ENCODE data around the gene JPT2. TPM values are rescaled to one million over a fixed set of nuclear protein-coding genes. Genes with fewer than 3 reads are reported as not detected.

Gene JPT2
- total RNA-seq, 1 experiment from 2014 or later = 113 TPM

DNA sequence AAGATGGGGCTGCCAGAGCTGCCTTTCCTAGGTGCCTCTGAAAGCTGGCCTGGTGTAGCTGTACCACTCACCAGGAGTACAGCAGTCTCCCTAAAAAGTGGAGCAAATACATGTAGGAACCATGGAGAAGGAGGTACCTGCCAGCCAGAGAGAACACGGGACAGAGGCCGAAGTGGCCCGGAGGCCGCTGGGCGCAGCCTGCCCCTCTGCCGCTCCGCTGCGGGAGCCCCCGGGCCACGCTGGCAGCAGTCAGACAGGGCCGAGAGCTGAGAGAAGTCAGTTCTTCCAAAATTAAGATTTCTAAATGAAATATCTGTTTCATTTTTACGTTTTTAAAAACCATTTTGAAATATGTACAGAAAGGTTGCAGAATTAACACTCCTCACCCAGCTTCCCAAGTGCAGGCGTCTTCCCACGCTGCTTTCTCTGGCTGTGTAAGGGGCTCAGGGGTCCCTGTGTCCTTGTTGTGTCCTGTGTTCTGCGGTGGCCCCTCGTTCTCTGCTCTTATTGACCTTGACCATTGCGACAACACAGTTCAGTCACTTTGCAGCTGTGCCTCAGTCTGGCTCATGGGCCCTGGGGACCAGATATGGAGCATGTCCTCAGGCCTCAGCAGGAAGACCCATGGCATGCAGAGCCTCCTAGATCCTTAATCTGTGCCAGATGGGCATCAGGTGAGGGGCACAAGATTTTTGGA, 32.9 kb downstream of the JPT2 start (continued):
- TF ChIP-seq, protein P1, sequence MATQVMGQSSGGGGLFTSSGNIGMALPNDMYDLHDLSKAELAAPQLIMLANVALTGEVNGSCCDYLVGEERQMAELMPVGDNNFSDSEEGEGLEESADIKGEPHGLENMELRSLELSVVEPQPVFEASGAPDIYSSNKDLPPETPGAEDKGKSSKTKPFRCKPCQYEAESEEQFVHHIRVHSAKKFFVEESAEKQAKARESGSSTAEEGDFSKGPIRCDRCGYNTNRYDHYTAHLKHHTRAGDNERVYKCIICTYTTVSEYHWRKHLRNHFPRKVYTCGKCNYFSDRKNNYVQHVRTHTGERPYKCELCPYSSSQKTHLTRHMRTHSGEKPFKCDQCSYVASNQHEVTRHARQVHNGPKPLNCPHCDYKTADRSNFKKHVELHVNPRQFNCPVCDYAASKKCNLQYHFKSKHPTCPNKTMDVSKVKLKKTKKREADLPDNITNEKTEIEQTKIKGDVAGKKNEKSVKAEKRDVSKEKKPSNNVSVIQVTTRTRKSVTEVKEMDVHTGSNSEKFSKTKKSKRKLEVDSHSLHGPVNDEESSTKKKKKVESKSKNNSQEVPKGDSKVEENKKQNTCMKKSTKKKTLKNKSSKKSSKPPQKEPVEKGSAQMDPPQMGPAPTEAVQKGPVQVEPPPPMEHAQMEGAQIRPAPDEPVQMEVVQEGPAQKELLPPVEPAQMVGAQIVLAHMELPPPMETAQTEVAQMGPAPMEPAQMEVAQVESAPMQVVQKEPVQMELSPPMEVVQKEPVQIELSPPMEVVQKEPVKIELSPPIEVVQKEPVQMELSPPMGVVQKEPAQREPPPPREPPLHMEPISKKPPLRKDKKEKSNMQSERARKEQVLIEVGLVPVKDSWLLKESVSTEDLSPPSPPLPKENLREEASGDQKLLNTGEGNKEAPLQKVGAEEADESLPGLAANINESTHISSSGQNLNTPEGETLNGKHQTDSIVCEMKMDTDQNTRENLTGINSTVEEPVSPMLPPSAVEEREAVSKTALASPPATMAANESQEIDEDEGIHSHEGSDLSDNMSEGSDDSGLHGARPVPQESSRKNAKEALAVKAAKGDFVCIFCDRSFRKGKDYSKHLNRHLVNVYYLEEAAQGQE (IDR thresholded peaks at IDR 0.05; ENCODE audit: low read depth) = no peak
- no peak for TF ChIP-seq ZFX (IDR thresholded peaks at IDR 0.05)
- TF ChIP-seq ZNF274 (IDR thresholded peaks at IDR 0.05; ENCODE audit: low read depth, low read length) = no peak
- TF ChIP-seq EZH2phosphoT487 (IDR thresholded peaks at IDR 0.05; ENCODE audit: borderline replicate concordance) = no peak
- TF ChIP-seq POLR2A (IDR thresholded peaks at IDR 0.05; ENCODE audit: borderline replicate concordance, extremely low read depth, insufficient read depth, insufficient read length) = no peak

- no peak for ATAC-seq
- CTCF ChIA-PET = no interaction called here
- peaks cover 90% of the 10 kb centered on the region for H3K79me2 ChIP-seq (ENCODE audit: insufficient read depth, low read length)
- no peak overlapping the region for H3K4me2 ChIP-seq (ENCODE audit: low read length)
- DNase-seq (ENCODE audit: low read depth, low spot score) = no peak
- POLR2A ChIA-PET = no interaction called here
- intact Hi-C loops (cut with micrococcal nuclease) = no loop called here
- RAD21 ChIA-PET (ENCODE audit: low non-redundant PET in 1 of 2, low total read pairs in 2 of 2, uncharacterized antibody in 2 of 2, unreplicated experiment in 2 of 2) = no interaction called here
- H4K20me1 ChIP-seq (ENCODE audit: insufficient read depth) = no peaks in the 10 kb centered on the region
- H3K9ac ChIP-seq (ENCODE audit: low read length) = no peak overlapping the region
- no peak overlapping the region for H3K4me3 ChIP-seq (replicated peaks in 1 of 2; ENCODE audit: low read depth in 1 of 2, low read length in 2 of 2)
- H3K27me3 ChIP-seq (ENCODE audit: insufficient read depth, low read length) = no peaks in the 10 kb centered on the region
- peaks cover 6 to 12% of the 10 kb centered on the region in 2 experiments for H3K4me1 ChIP-seq (ENCODE audit: control insufficient read depth in 1 of 2, insufficient read depth in 2 of 2, low read length in 2 of 2)
- H2AFZ ChIP-seq (ENCODE audit: low read depth, low read length, poor library complexity, severe bottlenecking) = no peak overlapping the region
- H3K36me3 ChIP-seq (ENCODE audit: control insufficient read depth in 1 of 2, insufficient read depth in 2 of 2, low read length in 2 of 2) = no peaks in the 10 kb centered on the region
- no TSS peak for BruUV-seq (replicated peaks)
- no peaks in the 10 kb centered on the region for H3K9me3 ChIP-seq (ENCODE audit: control insufficient read depth in 1 of 2, insufficient read depth in 1 of 2, low read depth in 1 of 2, low read length in 2 of 2)
- TF ChIP-seq RAD21 (IDR thresholded peaks at IDR 0.05; ENCODE audit: low read depth) = no peak
- no peak for TF ChIP-seq ZNF274 (IDR thresholded peaks at IDR 0.05; ENCODE audit: low read depth, low read length)
- H3K9me2 ChIP-seq (ENCODE audit: insufficient read depth) = no peaks in the 10 kb centered on the region
- H3K27ac ChIP-seq (ENCODE audit: low read depth, low read length) = no peak overlapping the region
Measured at GRCh38 chr16:1712791-1713261, 34.7 kb downstream of the JPT2 start.

All from HCT116 (cell line).